Neural cell (in vitro differentiated cells): ENCODE measurements around the gene THTPA. TPM values are rescaled to one million over a fixed set of nuclear protein-coding genes. Genes with fewer than 3 reads are reported as not detected.

Source experiments
- H2AFZ ChIP-seq: fragments of 200-600, 300-800 bp; sonication (generic), shearing (Covaris generic); 2 replicates; pipeline ENCODE4 v1.6.0; 2014; ENCODE audit warnings: low read depth, mild to moderate bottlenecking, antibody characterized with exemption, low read length, moderate library complexity
- H3F3A ChIP-seq: fragments of 200-600 bp; shearing (Covaris generic); 2 replicates; pipeline ENCODE4 v1.6.1; 2016; ENCODE audit warnings: mild to moderate bottlenecking, moderate library complexity, mixed read lengths, antibody characterized with exemption, low read length; ENCODE audit not compliant: insufficient read depth, poor library complexity, severe bottlenecking
- H3K27ac ChIP-seq: fragments of 200-600, 300-800 bp; sonication (generic), shearing (Covaris generic); 2 replicates; pipeline ENCODE4 v1.5.1; 2014; ENCODE audit warnings: mild to moderate bottlenecking, low read length, moderate library complexity
- H3K27me3 ChIP-seq: fragments of 300-800, 200-600 bp; sonication (generic), shearing (Covaris generic); 2 replicates; pipeline ENCODE4 v1.6.0; 2014; ENCODE audit warnings: mild to moderate bottlenecking, low read depth, low read length, moderate library complexity; ENCODE audit not compliant: insufficient read depth
- H3K36me3 ChIP-seq: fragments of 300-800, 200-600 bp; sonication (generic), shearing (Covaris generic); 2 replicates; pipeline ENCODE4 v1.5.1; 2014; ENCODE audit warnings: mild to moderate bottlenecking, antibody characterized with exemption, low read length, moderate library complexity; ENCODE audit not compliant: insufficient read depth
- H3K4me2 ChIP-seq: fragments of 300-800, 200-600 bp; sonication (generic), shearing (Covaris generic); 2 replicates; pipeline ENCODE4 v1.6.0; 2014; ENCODE audit warnings: mild to moderate bottlenecking, low read length
- H3K4me3 ChIP-seq: fragments of 300-800, 200-600 bp; sonication (generic), shearing (Covaris generic); 2 replicates; pipeline ENCODE4 v1.5.1; 2014; ENCODE audit warnings: mild to moderate bottlenecking, low read length, moderate library complexity
- H3K79me2 ChIP-seq: fragments of 200-600 bp; shearing (Covaris generic); replicated peaks from 2 replicates; pipeline ENCODE4 v1.6.0; 2014; ENCODE audit warnings: mild to moderate bottlenecking, low read length, moderate library complexity; ENCODE audit not compliant: insufficient read depth
- H3K9ac ChIP-seq: fragments of 300-800, 200-600 bp; sonication (generic), shearing (Covaris generic); 2 replicates; pipeline ENCODE4 v1.6.1; 2016; ENCODE audit warnings: mild to moderate bottlenecking, low read length, mixed read lengths
- H3K9me2 ChIP-seq: fragments of 200-600 bp; shearing (Covaris generic); 2 replicates; pipeline ENCODE4 v1.6.1; 2016; ENCODE audit warnings: mild to moderate bottlenecking, low read length, mixed read lengths; ENCODE audit not compliant: insufficient read depth
- H3K9me3 ChIP-seq: fragments of 200-600, 300-800 bp; sonication (generic), shearing (Covaris generic); 2 replicates; pipeline ENCODE4 v1.6.1; 2016; ENCODE audit warnings: mild to moderate bottlenecking, mixed run types, low read length, moderate library complexity, mixed read lengths
- H4K20me1 ChIP-seq: fragments of 200-600 bp; shearing (Covaris generic); 2 replicates; pipeline ENCODE4 v1.6.1; 2016; ENCODE audit warnings: mild to moderate bottlenecking, mixed run types; ENCODE audit not compliant: insufficient read depth
- CTCF ChIP-seq: fragments of 450-650 bp; IDR thresholded peaks from 2 replicates; pipeline ENCODE4 v1.5.1; 2014; ENCODE audit warnings: antibody characterized with exemption, mild to moderate bottlenecking, moderate library complexity; ENCODE audit not compliant: poor library complexity, severe bottlenecking
- EP300 ChIP-seq: fragments of 450-650 bp; conservative IDR thresholded peaks from 2 replicates; pipeline ENCODE4 v1.6.1; 2014; ENCODE audit warnings: antibody characterized with exemption, mild to moderate bottlenecking, moderate library complexity; ENCODE audit not compliant: poor library complexity, severe bottlenecking
- EZH2 ChIP-seq: fragments of 200-600, 300-800 bp; shearing (Covaris generic), sonication (generic); IDR thresholded peaks from 2 replicates; pipeline ENCODE4 v1.6.1; 2014; ENCODE audit warnings: antibody characterized with exemption, low read length, borderline replicate concordance, mild to moderate bottlenecking; ENCODE audit not compliant: insufficient read depth, poor library complexity, severe bottlenecking
- MXI1 ChIP-seq: fragments of 450-650 bp; conservative IDR thresholded peaks from 2 replicates; pipeline ENCODE4 v1.6.1; 2014; ENCODE audit warnings: antibody characterized with exemption, mild to moderate bottlenecking; ENCODE audit not compliant: poor library complexity, severe bottlenecking
- POLR2AphosphoS5 ChIP-seq: IDR thresholded peaks from 2 replicates; pipeline ENCODE4 v1.6.1; 2012
- RAD21 ChIP-seq: fragments of 450-650 bp; conservative IDR thresholded peaks from 2 replicates; pipeline ENCODE4 v1.6.1; 2014; ENCODE audit warnings: antibody characterized with exemption, mild to moderate bottlenecking, moderate library complexity
- REST ChIP-seq: IDR thresholded peaks from 2 replicates; pipeline ENCODE4 v1.6.1; 2012; ENCODE audit warnings: borderline replicate concordance
- SMC3 ChIP-seq: fragments of 450-650 bp; conservative IDR thresholded peaks from 2 replicates; pipeline ENCODE4 v1.6.1; 2014; ENCODE audit warnings: antibody characterized with exemption, mild to moderate bottlenecking, moderate library complexity; ENCODE audit not compliant: poor library complexity
- TAF1 ChIP-seq: IDR thresholded peaks from 2 replicates; pipeline ENCODE4 v1.6.1; 2012; ENCODE audit warnings: low read depth
- polyA plus RNA-seq: library from polyadenylated mRNA; depleted of rRNA; stranded (reverse); fragments of >200 nt; gene quantifications from 2 replicates; pipeline ENCODE4 v1.2.3, GENCODE V29; 2014

The THTPA gene
- polyA plus RNA-seq, 1 donor from 2014 or later = 51.3 TPM

GRCh38 chr14:23579311-23579630 lies 23.2 kb downstream of the THTPA start:
- peak overlapping the region; percentile 92 for H2AFZ ChIP-seq
- H3K4me2 ChIP-seq = peak overlapping the region; percentile 65
- H3K9ac ChIP-seq = peak overlapping the region; percentile 95

GRCh38 chr14:23579739-23580138 lies 23.7 kb downstream of the THTPA start:
- Histone ChIP-seq H3K27ac (peak overlapping the region; percentile 97), H3K9ac (peak overlapping the region; percentile 95), H3K27me3 (no peaks in the 10 kb centered on the region), H3K4me3 (peak overlapping the region; percentile 96), H3F3A (no peaks in the 10 kb centered on the region), H3K4me2 (peak overlapping the region; percentile 65), H2AFZ (no peak overlapping the region), H3K9me2 (no peaks in the 10 kb centered on the region), H3K79me2 (peaks cover 32% of the 10 kb centered on the region), H3K9me3 (no peaks in the 10 kb centered on the region), H4K20me1 (peaks cover 6% of the 10 kb centered on the region), H3K36me3 (no peaks in the 10 kb centered on the region)
- TF ChIP-seq POLR2AphosphoS5 = no peak
- no peak for TF ChIP-seq CTCF
- no peak for TF ChIP-seq RAD21
- TF ChIP-seq REST = no peak

More at GRCh38 chr14:23579311-23579630, 23.2 kb downstream of the THTPA start:
- peaks cover 33% of the 10 kb centered on the region for H3K79me2 ChIP-seq
- no peaks in the 10 kb centered on the region for H3F3A ChIP-seq
- H3K9me3 ChIP-seq = no peaks in the 10 kb centered on the region
- H3K4me3 ChIP-seq = peak overlapping the region; percentile 96
- H3K36me3 ChIP-seq = no peaks in the 10 kb centered on the region
- peaks cover 7% of the 10 kb centered on the region for H4K20me1 ChIP-seq
- no peaks in the 10 kb centered on the region for H3K9me2 ChIP-seq
- peak overlapping the region; percentile 97 for H3K27ac ChIP-seq
- no peaks in the 10 kb centered on the region for H3K27me3 ChIP-seq
- TF ChIP-seq POLR2AphosphoS5 (no peak), REST (no peak), EP300 (no peak), SMC3 (no peak), TAF1 (no peak), RAD21 (no peak), CTCF (no peak), EZH2 (no peak), MXI1 (no peak)
